H1 (cell line): ENCODE measurements around the gene TLL2. TPM values are rescaled to one million over a fixed set of nuclear protein-coding genes. Genes with fewer than 3 reads are reported as not detected.

Experiments used
- CTCF ChIA-PET: fragments of 300-600 bp; sonication (Branson Sonifier 250); formaldehyde crosslinking; loops from one replicate; lab custom pipeline; 2021; ENCODE audit not compliant: partially characterized antibody; lab: Charles Lee
- POLR2A ChIA-PET: fragments of 300-600 bp; sonication (Branson Sonifier 250); formaldehyde crosslinking; loops from one replicate; lab custom pipeline; 2021; ENCODE audit warnings: inconsistent platforms; ENCODE audit not compliant: partially characterized antibody; lab: Charles Lee
- DNase-seq, 2 experiments: peaks; one replicate each; pipeline versions ENCODE4 v3.0.0 to v3.0.0-alpha.2; 2010 to 2022; ENCODE audit warnings: low spot score in 2 of 2, low read depth in 1 of 2, mixed read lengths in 1 of 2
- FAIRE-seq: peaks from 2 replicates; lab custom pipeline; 2011; peaks lifted over from hg19 to GRCh38; lab: Jason Lieb, UNC
- H2AFZ ChIP-seq: 2 replicates; pipeline ENCODE4 v1.8.1; 2012; ENCODE audit warnings: low read length, inconsistent platforms
- H2AK5ac ChIP-seq: 2 replicates; pipeline ENCODE4 v1.6.1; 2013; ENCODE audit warnings: low read depth, low read length
- H2BK120ac ChIP-seq: replicated peaks from 2 replicates; pipeline ENCODE3; 2013; ENCODE audit warnings: low read depth, low read length, inconsistent platforms
- H2BK12ac ChIP-seq: 2 replicates; pipeline ENCODE4 v1.6.1; 2013; ENCODE audit warnings: low read depth, low read length
- H2BK15ac ChIP-seq: 2 replicates; pipeline ENCODE4 v1.6.1; 2013; ENCODE audit warnings: low read length
- H2BK20ac ChIP-seq: 2 replicates; pipeline ENCODE4 v1.6.1; 2013; ENCODE audit warnings: low read length
- H2BK5ac ChIP-seq: 2 replicates; pipeline ENCODE4 v1.6.1; 2013; ENCODE audit warnings: low read depth, low read length
- H3K14ac ChIP-seq: 2 replicates; pipeline ENCODE4 v1.6.1; 2013; ENCODE audit warnings: inconsistent platforms; ENCODE audit not compliant: insufficient read length
- H3K18ac ChIP-seq: 2 replicates; pipeline ENCODE4 v1.6.1; 2013; ENCODE audit warnings: low read length; ENCODE audit errors: extremely low read depth
- H3K23ac ChIP-seq: 2 replicates; pipeline ENCODE4 v1.6.1; 2013; ENCODE audit warnings: inconsistent platforms; ENCODE audit not compliant: insufficient read length
- H3K23me2 ChIP-seq: 2 replicates; pipeline ENCODE4 v1.6.1; 2013; ENCODE audit warnings: low read depth, low read length
- H3K27ac ChIP-seq: 2 replicates; pipeline ENCODE4 v1.6.1; 2011; ENCODE audit warnings: low read depth, low read length, inconsistent platforms
- H3K27me3 ChIP-seq, 4 experiments: replicated peaks in 1 of 4; 1 replicate in 1 of 4; 2 replicates in 3 of 4; pipeline versions ENCODE4 v1.6.1 to v1.8.1; 2011 to 2013; ENCODE audit warnings: low read length in 3 of 4, mild to moderate bottlenecking in 3 of 4, inconsistent platforms in 2 of 4, mixed read lengths in 2 of 4, moderate library complexity in 1 of 4; ENCODE audit not compliant: control insufficient read depth in 3 of 4, insufficient read depth in 3 of 4; ENCODE audit errors: extremely low read depth in 1 of 4
- H3K36me3 ChIP-seq, 4 experiments: 2 replicates each; pipeline versions ENCODE4 v1.6.1 to v1.8.1; 2011 to 2013; ENCODE audit warnings: mild to moderate bottlenecking in 4 of 4, low read length in 3 of 4, moderate library complexity in 2 of 4, control low read depth in 1 of 4, inconsistent platforms in 1 of 4; ENCODE audit not compliant: insufficient read depth in 4 of 4, control insufficient read depth in 2 of 4
- H3K4ac ChIP-seq: replicated peaks from 2 replicates; pipeline ENCODE3; 2013; ENCODE audit warnings: low read length, low read depth, mixed read lengths, inconsistent platforms; ENCODE audit not compliant: insufficient read length
- H3K4me1 ChIP-seq, 4 experiments: replicated peaks in 1 of 4; 1 replicate in 1 of 4; 2 replicates in 3 of 4; pipeline versions ENCODE4 v1.6.1 to v1.8.1; 2011 to 2013; ENCODE audit warnings: low read length in 3 of 4, inconsistent platforms in 2 of 4, mixed read lengths in 1 of 4; ENCODE audit not compliant: insufficient read depth in 4 of 4, control insufficient read depth in 3 of 4
- H3K4me2 ChIP-seq, 2 experiments: 2 replicates each; pipeline versions ENCODE4 v1.6.1 to v1.8.1; 2011 to 2013; ENCODE audit warnings: low read depth in 2 of 2, low read length in 2 of 2, control low read depth in 1 of 2, inconsistent platforms in 1 of 2, mild to moderate bottlenecking in 1 of 2; ENCODE audit not compliant: insufficient read depth in 1 of 2
- H3K4me3 ChIP-seq, 4 experiments: fragments of 200-600, 300-600 bp in 1 of 4; sonication (generic), shearing (Covaris generic), sonication (Bioruptor Twin) in 1 of 4; 2 replicates each; pipeline versions ENCODE4 v1.5.1 to v1.8.1; 2011 to 2016; ENCODE audit warnings: low read length in 4 of 4, low read depth in 3 of 4, control low read depth in 2 of 4, inconsistent platforms in 2 of 4, mild to moderate bottlenecking in 2 of 4, mixed read lengths in 1 of 4, moderate library complexity in 1 of 4; ENCODE audit not compliant: insufficient read depth in 2 of 4; ENCODE audit errors: extremely low read depth in 1 of 4
- H3K56ac ChIP-seq: replicated peaks from 2 replicates; pipeline ENCODE3; 2013; ENCODE audit warnings: low read depth, mild to moderate bottlenecking, mixed read lengths, low read length, inconsistent platforms; ENCODE audit not compliant: insufficient read length
- H3K79me1 ChIP-seq: 2 replicates; pipeline ENCODE4 v1.6.1; 2013; ENCODE audit warnings: low read depth, low read length, control low read depth
- H3K79me2 ChIP-seq, 2 experiments: 2 replicates each; pipeline versions ENCODE4 v1.6.1 to v1.8.1; 2012 to 2013; ENCODE audit warnings: low read length in 2 of 2, mild to moderate bottlenecking in 2 of 2, inconsistent platforms in 1 of 2; ENCODE audit not compliant: insufficient read depth in 2 of 2, control insufficient read depth in 1 of 2
- H3K9ac ChIP-seq, 4 experiments: replicated peaks in 1 of 4; 1 replicate in 1 of 4; 2 replicates in 3 of 4; pipeline versions ENCODE4 v1.6.1 to v1.8.1; 2011 to 2013; ENCODE audit warnings: low read depth in 3 of 4, low read length in 3 of 4, control low read depth in 2 of 4, mild to moderate bottlenecking in 2 of 4, moderate library complexity in 2 of 4, inconsistent platforms in 1 of 4; ENCODE audit errors: extremely low read depth in 1 of 4
- H3K9me3 ChIP-seq, 2 experiments: 2 replicates each; pipeline versions ENCODE4 v1.6.1 to v1.8.1; 2012 to 2013; ENCODE audit warnings: mild to moderate bottlenecking in 2 of 2, moderate library complexity in 2 of 2, control low read depth in 1 of 2, inconsistent platforms in 1 of 2, low read depth in 1 of 2, low read length in 1 of 2, mixed read lengths in 1 of 2; ENCODE audit not compliant: insufficient read depth in 2 of 2
- H4K20me1 ChIP-seq, 2 experiments: replicated peaks in 1 of 2; 2 replicates each; pipeline versions ENCODE3 to v1.8.1; 2011 to 2013; ENCODE audit warnings: inconsistent platforms in 2 of 2, low read length in 2 of 2, mild to moderate bottlenecking in 1 of 2; ENCODE audit not compliant: insufficient read depth in 2 of 2, control insufficient read depth in 1 of 2
- H4K5ac ChIP-seq: 2 replicates; pipeline ENCODE4 v1.6.1; 2013; ENCODE audit warnings: low read length, low read depth, mixed read lengths, inconsistent platforms; ENCODE audit not compliant: insufficient read length
- H4K8ac ChIP-seq: 2 replicates; pipeline ENCODE4 v1.8.0; 2013; ENCODE audit warnings: mild to moderate bottlenecking, moderate library complexity, low read length, inconsistent platforms; ENCODE audit not compliant: insufficient read depth; ENCODE audit errors: extremely low read depth
- H4K91ac ChIP-seq: replicated peaks from 2 replicates; pipeline ENCODE3; 2013; ENCODE audit warnings: low read length, mixed read lengths, inconsistent platforms; ENCODE audit not compliant: insufficient read length
- BRCA1 ChIP-seq: IDR thresholded peaks from 2 replicates; pipeline ENCODE4 v1.6.1; 2012; ENCODE audit warnings: low read depth, low read length, improper control_type of control experiment
- CHD2 ChIP-seq: IDR thresholded peaks from 2 replicates; pipeline ENCODE4 v1.6.1; 2012; ENCODE audit warnings: low read length, improper control_type of control experiment
- EP300 ChIP-seq, 2 experiments: IDR thresholded peaks; 1 replicate in 1 of 2; 2 replicates in 1 of 2; pipeline ENCODE4 v1.6.1; 2011 to 2012; ENCODE audit warnings: low read depth in 2 of 2, low read length in 2 of 2, mild to moderate bottlenecking in 2 of 2, borderline replicate concordance in 1 of 2, inconsistent platforms in 1 of 2, moderate library complexity in 1 of 2
- HDAC2 ChIP-seq, 2 experiments: fragments of 300-600 bp in 1 of 2; sonication (generic) in 1 of 2; IDR thresholded peaks; 2 replicates each; pipeline ENCODE4 v1.6.1; 2011 to 2012; ENCODE audit warnings: low read depth in 2 of 2, low read length in 2 of 2, mild to moderate bottlenecking in 2 of 2, moderate library complexity in 2 of 2, borderline replicate concordance in 1 of 2, inconsistent platforms in 1 of 2
- POLR2A ChIP-seq, 2 experiments: IDR thresholded peaks; 1 replicate in 1 of 2; 2 replicates in 1 of 2; pipeline ENCODE4 v1.6.1; 2011; ENCODE audit warnings: low read depth in 2 of 2, low read length in 2 of 2, mild to moderate bottlenecking in 2 of 2; ENCODE audit errors: control extremely low read depth in 1 of 2
- RAD21 ChIP-seq, 2 experiments: IDR thresholded peaks in 1 of 2; conservative IDR thresholded peaks in 1 of 2; 2 replicates each; pipeline ENCODE4 v1.6.1; 2011; ENCODE audit warnings: low read depth in 2 of 2, low read length in 2 of 2, improper control_type of control experiment in 1 of 2, inconsistent platforms in 1 of 2, mild to moderate bottlenecking in 1 of 2, moderate library complexity in 1 of 2
- RBBP5 ChIP-seq: IDR thresholded peaks from 2 replicates; pipeline ENCODE4 v1.7.1; 2012; ENCODE audit warnings: low read depth, mild to moderate bottlenecking, inconsistent platforms, low read length, moderate library complexity, borderline replicate concordance
- RXRA ChIP-seq: IDR thresholded peaks from 2 replicates; pipeline ENCODE4 v1.6.1; 2011; ENCODE audit warnings: low read depth, mild to moderate bottlenecking, low read length, moderate library complexity; ENCODE audit not compliant: insufficient read depth
- SRF ChIP-seq: IDR thresholded peaks from 2 replicates; pipeline ENCODE4 v1.6.1; 2011; ENCODE audit warnings: mild to moderate bottlenecking, low read depth, low read length, moderate library complexity
- TEAD4 ChIP-seq: IDR thresholded peaks from 2 replicates; pipeline ENCODE4 v1.6.1; 2012; ENCODE audit warnings: low read depth, low read length, inconsistent platforms, mixed read lengths
- USF2 ChIP-seq: IDR thresholded peaks from 2 replicates; pipeline ENCODE4 v1.6.1; 2011; ENCODE audit warnings: low read length, improper control_type of control experiment
- ZNF274 ChIP-seq: IDR thresholded peaks from 2 replicates; pipeline ENCODE4 v1.7.0; 2012; ENCODE audit warnings: low read length, borderline replicate concordance; ENCODE audit errors: extremely low read depth
- WGBS, 2 experiments: shearing (Covaris generic) in 1 of 2; methylation state at CpG; one replicate each; pipeline versions ENCODE4 v1.1.6 to v1.1.7; 2013 to 2015; ENCODE audit warnings: low lambda C conversion rate in 2 of 2, mixed read lengths in 2 of 2, inconsistent platforms in 1 of 2, low coverage in 1 of 2, missing lambda C conversion rate in 1 of 2; ENCODE audit not compliant: insufficient replicate concordance in 2 of 2, insufficient coverage in 1 of 2, insufficient read length in 1 of 2; ENCODE audit errors: extremely low coverage in 1 of 2, missing lambda C conversion rate in 1 of 2; 5-methylcytosine and 5-hydroxymethylcytosine counted together
- polyA plus RNA-seq, 7 experiments: library from polyadenylated mRNA; depleted of rRNA in 3 of 7; stranded (reverse) in 5 of 7; unstranded in 2 of 7; fragments of >200 nt in 5 of 7; fragments of 200-250 nt in 2 of 7; gene quantifications; 1 replicate in 5 of 7; 2 replicates in 1 of 7; 4 replicates in 1 of 7; pipeline versions ENCODE4 v1.2.1 to v1.2.3, GENCODE V29; 2011 to 2013; ENCODE audit warnings: missing spikeins in 2 of 7, mixed read lengths in 2 of 7
- total RNA-seq: library from RNA; stranded (reverse); fragmentation: NEBNext Ultra II Directional; extraction: Animal tissue kit (Norgen Biotek cat#: 25700); gene quantifications from 2 replicates; pipeline ENCODE4 v1.2.1, GENCODE V29; 2021

TLL2 gene
- total and polyA plus RNA-seq, 2 of the 8 experiments (the other 6 are each of a cell fraction or from before 2014, with no cell fraction given) = 2.4 to 3.2 TPM

- H2BK5ac ChIP-seq = no peak overlapping the region
- no peaks in the 10 kb centered on the region for H3K79me2 ChIP-seq
- no peak overlapping the region for H2BK15ac ChIP-seq
- no peak overlapping the region for H3K4me3 ChIP-seq
- no peaks in the 10 kb centered on the region; a peak in 1 of 8 replicates for H3K36me3 ChIP-seq
- peaks cover 0 to 1% of the 10 kb centered on the region in 2 experiments for H4K20me1 ChIP-seq
- 88% methylated on average over 4 of the region's 7 CpGs; no CpG with 5 or more reads in 1 of the 2 experiments for WGBS, 2 experiments
- H3K56ac ChIP-seq = no peak overlapping the region
- ChIA-PET POLR2A (interaction anchor here (1.3 kb wide), 1 partner anchor 10 kb away, joined by 5 read pairs; no protein-coding TSS in a partner anchor), CTCF (interaction anchor here (1.1 to 5.8 kb wide), 4 partner anchors 9 to 125 kb away, joined by 3 to 35 read pairs (median 22); no protein-coding TSS in a partner anchor)
- H3K23me2 ChIP-seq = no peaks in the 10 kb centered on the region
- no peak overlapping the region for H3K4ac ChIP-seq
- no peak overlapping the region for H4K5ac ChIP-seq
- no peak overlapping the region for H3K14ac ChIP-seq
- no peak overlapping the region for H3K18ac ChIP-seq
- no peak overlapping the region for H3K9ac ChIP-seq
- no peak overlapping the region for H2BK120ac ChIP-seq
- H4K91ac ChIP-seq = no peak overlapping the region
- FAIRE-seq (no peak), DNase-seq (no peak)
- H2AFZ ChIP-seq = no peak overlapping the region
- H2BK20ac ChIP-seq = no peak overlapping the region
- H3K4me1 ChIP-seq = peaks cover 0 to 3% (median 0%) of the 10 kb centered on the region in 4 experiments; a peak in 1 of 7 replicates
- no peak overlapping the region for H4K8ac ChIP-seq
- no peaks in the 10 kb centered on the region for H3K79me1 ChIP-seq
- no peak overlapping the region for H2AK5ac ChIP-seq
- H3K9me3 ChIP-seq = no peaks in the 10 kb centered on the region
- H3K23ac ChIP-seq = no peak overlapping the region
- TF ChIP-seq POLR2A (IDR thresholded peaks at IDR 0.05; ENCODE audit: control extremely low read depth in 1 of 2, low read depth in 2 of 2, low read length in 2 of 2) = no peak
- TF ChIP-seq ZNF274 = no peak
- TF ChIP-seq RXRA = no peak
- no peak for TF ChIP-seq RBBP5
- TF ChIP-seq HDAC2 (IDR thresholded peaks at IDR 0.05; ENCODE audit: borderline replicate concordance in 1 of 2, low read depth in 2 of 2, low read length in 2 of 2) = no peak
- no peak for TF ChIP-seq USF2
- TF ChIP-seq EP300 (IDR thresholded peaks at IDR 0.05; ENCODE audit: borderline replicate concordance in 1 of 2, low read depth in 2 of 2, low read length in 2 of 2) = no peak
- TF ChIP-seq BRCA1 = no peak
- no peak for TF ChIP-seq RAD21 (IDR thresholded peaks at IDR 0.05 in 1 of 2, conservative IDR thresholded peaks at IDR 0.05 in 1 of 2; ENCODE audit: low read depth in 2 of 2, low read length in 2 of 2)
- no peak for TF ChIP-seq TEAD4
- TF ChIP-seq CHD2 = no peak
- TF ChIP-seq SRF = no peak
- no peak overlapping the region for H3K27ac ChIP-seq
- H2BK12ac ChIP-seq = no peak overlapping the region
- no peak overlapping the region for H3K4me2 ChIP-seq
- no peaks in the 10 kb centered on the region; a peak in 1 of 7 replicates for H3K27me3 ChIP-seq
Measured at GRCh38 chr10:96500519-96500918, 13.2 kb downstream of the TLL2 start.
